ENCODE data around the gene SDF2. TPM values are rescaled to one million over a fixed set of nuclear protein-coding genes. Genes with fewer than 3 reads are reported as not detected.

The SDF2 gene
- total RNA-seq, 1 experiment from 2014 or later = 47.6 TPM

Other genes with a start within 250 kb of the SDF2 start
- not detected in 2 replicates for gene SLC13A2, start 188.3 kb downstream of the SDF2 start, total RNA-seq (2014; rRNA removed)
- gene FOXN1, start 155.6 kb downstream of the SDF2 start, total RNA-seq (2014; rRNA removed) = not detected in 2 replicates
- gene UNC119, start 109.3 kb downstream of the SDF2 start, total RNA-seq (2014; rRNA removed) = 44.3 and 47.6 TPM in 2 replicates
- gene PIGS, start 90.4 kb downstream of the SDF2 start, total RNA-seq (2014; rRNA removed) = 45.2 and 65.0 TPM in 2 replicates
- gene ALDOC, start 85.0 kb downstream of the SDF2 start, total RNA-seq (2014; rRNA removed) = 38.5 and 47.4 TPM in 2 replicates
- 89.8 and 106 TPM in 2 replicates for gene SPAG5, start 62.9 kb downstream of the SDF2 start, total RNA-seq (2014; rRNA removed)
- gene RSKR, start 47.7 kb downstream of the SDF2 start, total RNA-seq (2014; rRNA removed) = 3.5 and 6.1 TPM in 2 replicates
- gene BLTP2, start 16.7 kb downstream of the SDF2 start, total RNA-seq (2014; rRNA removed) = 119 and 139 TPM in 2 replicates
- gene SUPT6H, start 299 bp upstream of the SDF2 start, total RNA-seq (2014; rRNA removed) = 31.8 and 39.8 TPM in 2 replicates
- gene PROCA1, start 50.0 kb upstream of the SDF2 start, total RNA-seq (2014; rRNA removed) = 1.2 and 2.4 TPM in 2 replicates
- gene RAB34, start 56.0 kb upstream of the SDF2 start, total RNA-seq (2014; rRNA removed) = 396 and 449 TPM in 2 replicates
- 312 and 418 TPM in 2 replicates for gene RPL23A, start 58.1 kb upstream of the SDF2 start, total RNA-seq (2014; rRNA removed)
- gene TLCD1, start 64.3 kb upstream of the SDF2 start, total RNA-seq (2014; rRNA removed) = 9.2 and 9.9 TPM in 2 replicates
- gene NEK8, start 66.9 kb upstream of the SDF2 start, total RNA-seq (2014; rRNA removed) = 2.2 and 3.4 TPM in 2 replicates
- 37.4 and 57.5 TPM in 2 replicates for gene TRAF4, start 82.1 kb upstream of the SDF2 start, total RNA-seq (2014; rRNA removed)
- gene FAM222B, start 180.9 kb upstream of the SDF2 start, total RNA-seq (2014; rRNA removed) = 16.2 and 18.0 TPM in 2 replicates
- 41.3 and 49.2 TPM in 2 replicates for gene ERAL1, start 193.1 kb upstream of the SDF2 start, total RNA-seq (2014; rRNA removed)
- gene FLOT2, start 235.8 kb upstream of the SDF2 start, total RNA-seq (2014; rRNA removed) = 23.7 and 31.6 TPM in 2 replicates
- gene DHRS13, start 241.2 kb upstream of the SDF2 start, total RNA-seq (2014; rRNA removed) = 4.6 and 5.2 TPM in 2 replicates

All from LHCN-M2 (cell line).